Right atrium auricular region (tissue), 2 donors: ENCODE results near the gene PHOSPHO1. TPM values are rescaled to one million over a fixed set of nuclear protein-coding genes. Genes with fewer than 3 reads are reported as not detected.

ENCODE experiments used
- DNase-seq: peaks from one replicate; pipeline ENCODE4 v3.0.0-alpha.2; 2019; ENCODE audit warnings: low spot score
- H3K27ac ChIP-seq, 2 donors: fragments of 200-600 bp; sonication (generic); 1 replicate in 1 of 2; 2 replicates in 1 of 2; pipeline ENCODE4 v1.5.1; 2016 to 2019
- H3K27me3 ChIP-seq, 2 donors: fragments of 200-600 bp; sonication (generic); one replicate each; pipeline versions ENCODE4 v1.5.1 to v1.6.0; 2017 to 2019
- H3K36me3 ChIP-seq: fragments of 200-600 bp; sonication (generic); one replicate; pipeline ENCODE4 v1.5.1; 2016
- H3K4me1 ChIP-seq, 2 donors: fragments of 200-600 bp; sonication (generic); one replicate each; pipeline versions ENCODE4 v1.5.1 to v1.6.0; 2017 to 2019
- H3K4me3 ChIP-seq, 2 donors: fragments of 200-600 bp; sonication (generic); 1 replicate in 1 of 2; 2 replicates in 1 of 2; pipeline ENCODE4 v1.5.1; 2017 to 2019; ENCODE audit warnings: mild to moderate bottlenecking in 1 of 2, moderate library complexity in 1 of 2
- H3K9me3 ChIP-seq, 2 donors: fragments of 200-600 bp; sonication (generic); one replicate each; pipeline ENCODE4 v1.5.1; 2019
- CTCF ChIP-seq, 2 donors: fragments of 200-600 bp; sonication (generic); IDR thresholded peaks; one replicate each; pipeline ENCODE4 v1.5.1; 2019; ENCODE audit warnings: antibody characterized with exemption in 2 of 2
- total RNA-seq, 2 donors: library from RNA; depleted of rRNA; stranded (reverse); fragments of >200 nt; gene quantifications; one replicate each; pipeline ENCODE4 v1.1.0, GENCODE V29; 2016

The PHOSPHO1 gene
- total RNA-seq, 2 donors from 2014 or later: 0.56 to 2.2 TPM

- Histone ChIP-seq H3K27ac (no peak overlapping the region), H3K4me1 (no peaks in the 10 kb centered on the region), H3K4me3 (no peak overlapping the region), H3K36me3 (no peaks in the 10 kb centered on the region), H3K27me3 (no peaks in the 10 kb centered on the region), H3K9me3 (no peaks in the 10 kb centered on the region)
- no peak for DNase-seq
- no peak for TF ChIP-seq CTCF (IDR thresholded peaks at IDR 0.05)
Measured at GRCh38 chr17:49197346-49197998, 33.1 kb downstream of the PHOSPHO1 start.

- DNase-seq: no peak
- no peaks in the 10 kb centered on the region for H3K36me3 ChIP-seq
- peaks cover 0 to 1% of the 10 kb centered on the region in 2 donors for H3K4me1 ChIP-seq
- H3K27me3 ChIP-seq: no peaks in the 10 kb centered on the region
- no peak overlapping the region for H3K4me3 ChIP-seq
- no peak for TF ChIP-seq CTCF (IDR thresholded peaks at IDR 0.05)
- no peaks in the 10 kb centered on the region for H3K9me3 ChIP-seq
- no peak overlapping the region for H3K27ac ChIP-seq
Measured at GRCh38 chr17:49196520-49196919, 34.1 kb downstream of the PHOSPHO1 start.

GRCh38 chr17:49195751-49196150 is 34.8 kb downstream of the PHOSPHO1 start:
- H3K4me3 ChIP-seq: no peak overlapping the region
- H3K9me3 ChIP-seq: no peaks in the 10 kb centered on the region
- no peak for TF ChIP-seq CTCF (IDR thresholded peaks at IDR 0.05)
- H3K27me3 ChIP-seq: no peaks in the 10 kb centered on the region
- no peaks in the 10 kb centered on the region for H3K36me3 ChIP-seq
- H3K4me1 ChIP-seq: peaks cover 0 to 4% of the 10 kb centered on the region in 2 donors
- no peak for DNase-seq
- no peak overlapping the region for H3K27ac ChIP-seq

GRCh38 chr17:49194297-49194607 is 36.3 kb downstream of the PHOSPHO1 start:
- Histone ChIP-seq H3K4me1 (peaks cover 0 to 4% of the 10 kb centered on the region in 2 donors), H3K4me3 (peak overlapping the region in 1 of 2 donors; percentile 78), H3K27ac (no peak overlapping the region), H3K36me3 (no peaks in the 10 kb centered on the region), H3K9me3 (no peaks in the 10 kb centered on the region), H3K27me3 (no peaks in the 10 kb centered on the region)
- no peak for DNase-seq
- no peak for TF ChIP-seq CTCF (IDR thresholded peaks at IDR 0.05)

GRCh38 chr17:49193513-49194296 is 36.9 kb downstream of the PHOSPHO1 start:
- peak overlapping the region; percentile 97 to 99 for H3K27ac ChIP-seq
- peaks cover 0 to 4% of the 10 kb centered on the region in 2 donors for H3K4me1 ChIP-seq
- DNase-seq: peak; percentile 69
- H3K9me3 ChIP-seq: no peaks in the 10 kb centered on the region
- H3K4me3 ChIP-seq: peak overlapping the region; percentile 78 to 87
- H3K27me3 ChIP-seq: no peaks in the 10 kb centered on the region
- no peaks in the 10 kb centered on the region for H3K36me3 ChIP-seq
- no peak for TF ChIP-seq CTCF (IDR thresholded peaks at IDR 0.05)
